Fibroblast of skin of scalp (primary cell): Measurements from ENCODE around the gene KLHL20. TPM values are rescaled to one million over a fixed set of nuclear protein-coding genes. Genes with fewer than 3 reads are reported as not detected.
"Not testable (repeated sequence)": the region's sequence is repeated elsewhere in the genome, so short reads cannot be mapped to it uniquely, and the experiment has no call there.

Experiments
- DNase-seq: peaks from one replicate; pipeline ENCODE4 v3.0.0-alpha.2; 2013
- polyA plus RNA-seq, 2 experiments: library from polyadenylated mRNA; unstranded; fragments of 120-200 nt; gene quantifications; one replicate each; pipeline ENCODE4 v1.2.1, GENCODE V29; 2013; ENCODE audit not compliant: insufficient read length in 2 of 2

KLHL20 gene
- 16.1 TPM for polyA plus RNA-seq (2013, experiment 1 of 2; ENCODE audit: insufficient read length)
- polyA plus RNA-seq (2013, experiment 2 of 2; ENCODE audit: insufficient read length) = 18.0 TPM

GRCh38 chr1:173714759-173715537 lies at the start of gene KLHL20:
KLHL20 (plus strand) TSS chr1:173714981; CDS start chr1:173716044, 1,063 bp downstream.
- DNase-seq = peak; percentile 92

- peak; percentile 8 for DNase-seq
These were observed 48.1 kb upstream of the KLHL20 start for GRCh38 chr1:173666646-173667045.

GRCh38 chr1:173669491-173669941 lies 45.3 kb upstream of the KLHL20 start, which contains the start of gene ANKRD45:
ANKRD45 (minus strand) TSS chr1:173669851; CDS start chr1:173659418, 10,433 bp downstream.
- DNase-seq = peak; percentile 53

GRCh38 chr1:173674496-173674895 lies 40.3 kb upstream of the KLHL20 start:
- DNase-seq = not testable (repeated sequence)

- not testable (repeated sequence) for DNase-seq
These were observed 34.6 kb upstream of the KLHL20 start for GRCh38 chr1:173680152-173680551.

GRCh38 chr1:173682184-173682583 lies 32.6 kb upstream of the KLHL20 start:
- no peak for DNase-seq

GRCh38 chr1:173683838-173684237 lies 30.9 kb upstream of the KLHL20 start:
- not testable (repeated sequence) for DNase-seq

- DNase-seq = not testable (repeated sequence)
These were observed 29.7 kb upstream of the KLHL20 start for GRCh38 chr1:173685121-173685520.

- DNase-seq = no peak
These were observed 26.5 kb upstream of the KLHL20 start for GRCh38 chr1:173688300-173688699.

- DNase-seq = no peak
These were observed 21.5 kb upstream of the KLHL20 start for GRCh38 chr1:173693238-173693637.

- not testable (repeated sequence) for DNase-seq
These were observed 13.5 kb upstream of the KLHL20 start for GRCh38 chr1:173701299-173701698.

GRCh38 chr1:173702736-173703135 lies 12.0 kb upstream of the KLHL20 start:
- DNase-seq = no peak

- no peak for DNase-seq
These were observed 9.7 kb upstream of the KLHL20 start for GRCh38 chr1:173705117-173705516.

GRCh38 chr1:173708787-173709186 lies 6.0 kb upstream of the KLHL20 start:
- DNase-seq = no peak

- no peak for DNase-seq
These were observed 381 bp upstream of the KLHL20 start for GRCh38 chr1:173714441-173714758.

- DNase-seq = no peak
These were observed 710 bp downstream of the KLHL20 start for GRCh38 chr1:173715538-173715844.

- no peak for DNase-seq
These were observed 2.5 kb downstream of the KLHL20 start for GRCh38 chr1:173717238-173717637.

GRCh38 chr1:173731331-173731730 lies 16.6 kb downstream of the KLHL20 start:
- DNase-seq = not testable (repeated sequence)

- DNase-seq = no peak
These were observed 19.1 kb downstream of the KLHL20 start for GRCh38 chr1:173733912-173734311.

- not testable (repeated sequence) for DNase-seq
These were observed 21.3 kb downstream of the KLHL20 start for GRCh38 chr1:173736104-173736503.

GRCh38 chr1:173742203-173742886 lies 27.6 kb downstream of the KLHL20 start:
- DNase-seq = no peak

- no peak for DNase-seq
These were observed 29.9 kb downstream of the KLHL20 start for GRCh38 chr1:173744651-173745050.

- peak; percentile 5 for DNase-seq
These were observed 34.4 kb downstream of the KLHL20 start for GRCh38 chr1:173749137-173749536.

GRCh38 chr1:173753830-173754229 lies 39.0 kb downstream of the KLHL20 start:
- DNase-seq = no peak
